Epithelial cell of prostate (primary cell): ENCODE data around the gene ATG4D.
"Not testable (repeated sequence)": the region's sequence is repeated elsewhere in the genome, so short reads cannot be mapped to it uniquely, and the experiment has no call there.

Source experiments
- DNase-seq: peaks from one replicate; pipeline ENCODE4 v3.0.0-alpha.2; 2011; ENCODE audit warnings: low read depth, low spot score
- H3K27ac ChIP-seq: fragments of 450-650 bp; 2 replicates; pipeline ENCODE4 v1.5.1; 2017; ENCODE audit warnings: mild to moderate bottlenecking

Gene ATG4D

DNA sequence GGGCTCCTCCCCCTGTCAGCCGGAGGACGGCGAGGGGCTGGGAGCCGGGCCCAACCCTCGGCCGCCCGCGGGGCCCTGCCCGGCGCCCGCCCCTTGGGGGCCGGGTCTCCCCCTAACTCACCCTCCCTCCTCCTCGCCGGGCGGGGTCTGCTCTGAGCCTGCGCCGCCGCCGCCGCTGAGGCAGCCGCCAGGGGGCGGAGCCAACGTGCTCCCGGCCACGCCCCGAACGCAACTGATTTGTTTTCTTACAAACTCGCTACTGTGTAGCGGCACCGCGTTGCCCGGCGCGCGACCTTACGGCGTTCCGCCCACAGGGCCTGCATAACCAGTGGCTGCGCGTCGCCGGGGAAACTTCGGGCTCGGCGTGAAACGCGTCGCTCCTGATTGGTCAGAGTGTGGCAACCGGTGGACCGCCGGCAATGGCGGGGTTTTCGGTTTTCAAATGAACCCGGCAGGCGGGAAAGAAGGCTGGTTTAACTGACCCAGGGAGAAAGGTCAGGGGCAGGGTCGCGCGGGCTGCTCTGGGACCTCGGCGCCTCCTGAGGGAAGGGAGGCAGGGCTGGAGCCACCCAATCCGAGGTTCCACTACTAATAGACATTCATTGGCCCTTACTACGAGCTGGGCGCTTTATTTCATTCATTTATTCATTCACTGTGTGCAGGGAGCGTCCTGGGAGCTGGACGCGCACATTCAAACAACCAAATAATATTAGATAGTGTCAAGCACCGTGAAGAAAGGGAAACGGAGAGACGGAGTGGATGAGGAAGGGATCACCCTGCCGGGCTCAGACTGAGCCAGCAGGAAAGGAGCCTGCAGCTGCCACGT is 25.3 kb downstream of the ATG4D start, which contains the start of gene CDKN2D:
Gene CDKN2D (minus strand): TSS at position 154 of the 826 bp plus-strand sequence. CDS start 326 bp downstream, outside the sequence.
- peak within 1 kb of the TSS; percentile 40 for H3K27ac ChIP-seq
- DNase-seq = peak; percentile 96

DNA sequence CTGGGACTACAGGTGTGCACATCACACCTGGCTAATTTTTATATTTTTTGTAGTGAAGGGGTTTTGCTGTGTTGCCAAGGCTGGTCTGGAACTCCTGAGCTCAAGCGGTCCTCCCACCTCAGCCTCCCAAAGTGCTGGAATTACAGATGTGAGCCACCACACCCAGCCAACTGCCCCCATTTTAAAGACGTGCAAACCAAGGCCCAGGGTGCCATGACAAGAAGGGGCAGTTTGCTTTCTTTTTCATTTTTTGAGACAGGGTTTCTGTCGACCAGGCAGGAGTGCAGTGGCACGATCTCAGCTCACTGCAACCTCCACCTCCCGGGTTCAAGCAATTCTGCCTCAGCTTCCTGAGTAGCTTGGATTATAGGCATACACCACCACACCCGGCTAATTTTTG is 30.1 kb downstream of the ATG4D start:
- not testable (repeated sequence) for DNase-seq, H3K27ac ChIP-seq

DNA sequence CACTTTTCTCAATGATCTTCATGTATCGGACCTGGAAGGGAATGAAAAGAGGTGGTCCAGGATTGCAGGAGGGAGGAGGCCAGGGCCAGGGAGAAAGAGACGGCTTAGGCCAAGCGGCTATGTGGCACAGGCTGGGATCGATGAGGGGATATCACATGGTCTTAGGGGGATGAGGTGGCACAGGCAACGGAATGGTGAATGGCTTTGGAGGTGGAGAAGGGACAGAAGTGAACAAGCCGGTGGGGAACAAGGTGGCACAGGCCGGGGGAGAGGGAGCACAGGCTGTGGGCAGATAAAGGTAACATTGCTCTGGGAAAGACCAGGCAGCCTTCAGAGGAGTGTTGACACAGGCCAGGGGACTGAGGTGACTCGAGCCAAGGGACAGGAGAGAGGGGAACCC is 30.8 kb downstream of the ATG4D start:
- H3K27ac ChIP-seq = no peak overlapping the region
- DNase-seq = no peak

DNA sequence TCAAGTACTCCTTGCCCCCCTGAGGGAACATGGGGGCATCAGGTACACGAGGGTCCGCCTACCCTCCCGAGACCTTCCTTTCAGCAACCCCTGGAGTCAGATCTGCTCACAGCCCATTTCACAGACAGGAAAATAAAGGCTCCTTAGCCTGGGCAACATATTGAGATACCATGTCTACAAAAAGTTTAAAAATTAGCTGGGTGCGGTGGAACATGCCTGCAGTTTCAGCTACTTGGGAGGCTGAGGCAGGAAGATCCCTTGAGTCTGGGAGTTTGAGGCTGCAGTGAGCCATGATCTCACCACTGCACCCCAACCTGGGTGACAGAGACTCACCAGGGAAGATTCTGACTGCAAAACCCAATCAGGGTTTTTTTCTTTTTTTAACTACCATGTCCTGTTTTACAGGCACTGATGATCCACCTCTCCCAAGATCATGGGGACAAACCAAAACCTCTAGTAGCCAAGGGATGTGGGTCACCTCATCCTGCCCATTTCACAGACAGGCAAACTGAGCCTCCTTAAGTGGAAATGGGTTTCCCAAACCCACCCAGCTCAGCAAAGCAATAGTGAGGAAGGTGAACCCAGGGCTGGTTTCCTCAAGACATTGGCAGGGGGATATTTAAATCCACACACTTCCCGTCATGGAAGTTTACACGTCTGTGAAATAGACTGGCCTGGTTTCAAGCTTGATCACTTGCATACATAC is 31.5 kb downstream of the ATG4D start:
- DNase-seq = no peak
- no peak overlapping the region for H3K27ac ChIP-seq

DNA sequence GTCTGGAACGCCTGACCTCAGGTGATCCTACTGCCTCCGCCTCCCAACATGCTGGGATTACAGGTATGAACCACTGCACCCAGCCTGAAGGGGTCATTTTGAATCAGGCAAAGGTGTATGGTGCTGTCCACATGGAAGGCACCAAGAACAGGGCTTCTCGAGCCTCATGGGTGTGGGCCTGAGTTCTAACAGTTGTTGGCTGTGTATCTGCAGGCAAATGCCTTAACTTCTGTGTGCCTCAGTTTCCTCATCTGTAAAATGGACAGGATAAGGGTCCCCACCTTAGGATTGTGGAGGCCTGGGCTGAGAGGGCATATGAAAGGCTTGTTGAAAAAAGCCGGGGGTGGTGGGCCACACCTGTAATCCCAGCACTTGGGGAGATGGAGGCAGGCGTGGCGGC is 34.2 kb downstream of the ATG4D start:
- H3K27ac ChIP-seq = no peak overlapping the region
- no peak for DNase-seq

DNA sequence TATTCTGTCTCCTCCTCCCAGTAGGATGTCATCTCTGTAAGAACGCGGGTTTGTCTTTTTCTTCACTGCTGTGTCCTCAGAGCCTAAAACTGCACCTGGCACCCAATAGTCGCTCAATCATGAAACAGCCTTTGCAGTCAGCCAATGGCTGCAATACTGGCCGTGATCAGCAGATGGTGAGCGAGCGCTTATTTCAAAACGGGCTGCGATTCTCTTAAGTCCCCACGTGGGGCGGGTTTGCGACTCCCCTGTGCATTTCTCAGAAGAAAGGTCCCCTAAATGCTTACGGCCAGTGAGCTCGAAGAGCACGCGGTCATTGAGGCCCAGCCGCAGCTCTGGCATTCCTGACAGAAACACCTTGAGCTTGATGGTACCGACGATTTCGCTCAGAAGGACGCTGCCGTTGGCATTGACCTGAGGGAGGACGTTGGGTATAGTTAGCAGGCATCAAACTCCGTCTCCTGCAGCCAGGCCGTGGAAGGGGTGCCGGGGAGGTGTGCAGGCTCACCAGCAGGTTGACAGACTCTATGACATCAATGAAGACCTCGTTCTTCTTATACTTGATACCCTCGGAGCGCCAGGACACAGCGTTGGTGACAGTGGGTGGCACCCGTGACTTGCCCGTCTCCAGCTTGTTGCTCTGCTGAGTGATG is 37.4 kb downstream of the ATG4D start:
- H3K27ac ChIP-seq = no peak overlapping the region
- DNase-seq = peak; percentile 34

DNA sequence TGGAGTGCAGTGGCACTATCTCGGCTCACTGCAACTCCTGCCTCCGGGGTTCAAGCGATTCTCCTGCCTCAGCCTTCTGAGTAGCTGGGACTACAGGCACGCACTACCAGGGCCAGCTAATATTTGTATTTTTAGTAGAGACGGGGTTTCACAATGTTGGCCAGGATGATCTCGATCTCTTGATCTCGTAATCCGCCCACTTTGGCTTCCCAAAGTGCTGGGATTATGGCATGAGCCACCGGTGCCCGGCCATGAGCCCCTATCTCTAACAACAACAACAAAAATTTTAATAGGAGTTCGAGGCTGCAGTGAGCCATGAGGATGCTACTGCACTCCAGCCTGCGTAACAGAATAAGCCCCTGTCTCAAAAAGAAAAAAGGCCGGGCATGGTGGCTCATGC is 38.4 kb downstream of the ATG4D start:
- H3K27ac ChIP-seq = no peak overlapping the region
- DNase-seq = no peak

DNA sequence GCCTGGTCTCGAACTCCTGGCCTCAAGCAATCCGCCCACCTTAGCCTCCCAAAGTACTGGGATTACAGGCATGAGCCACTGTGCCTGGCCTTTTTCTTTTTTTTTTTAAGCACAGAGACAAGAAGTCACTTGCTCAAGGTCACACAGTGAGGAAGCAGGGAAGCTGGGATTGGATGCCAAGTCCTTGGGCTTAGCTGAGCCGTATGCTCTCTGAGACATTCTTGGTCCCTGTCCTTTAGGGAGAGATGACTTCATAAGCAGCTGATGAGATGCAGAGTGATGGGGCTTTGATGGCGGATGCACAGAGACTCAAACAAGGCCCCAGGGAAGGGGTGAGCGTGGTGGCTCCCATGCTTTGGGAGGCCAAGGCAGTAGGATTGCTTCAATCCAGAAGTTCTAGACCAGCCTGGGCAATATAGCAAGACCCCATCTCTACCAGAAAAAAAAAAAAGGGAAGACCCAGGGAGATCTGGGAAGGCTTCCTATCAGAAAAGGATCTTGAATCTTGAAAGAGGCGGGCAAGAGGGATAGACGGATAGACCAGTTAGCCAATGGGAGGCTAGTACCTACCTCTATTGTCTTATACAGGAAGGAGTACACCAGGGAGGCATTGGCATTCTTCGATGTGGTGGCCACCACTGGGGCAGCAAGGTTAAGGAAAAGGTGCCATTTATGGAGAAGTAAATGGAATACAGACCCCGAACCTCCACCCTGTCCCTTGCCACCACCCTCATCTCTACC is 39.5 kb downstream of the ATG4D start:
- no peak overlapping the region for H3K27ac ChIP-seq
- no peak for DNase-seq

DNA sequence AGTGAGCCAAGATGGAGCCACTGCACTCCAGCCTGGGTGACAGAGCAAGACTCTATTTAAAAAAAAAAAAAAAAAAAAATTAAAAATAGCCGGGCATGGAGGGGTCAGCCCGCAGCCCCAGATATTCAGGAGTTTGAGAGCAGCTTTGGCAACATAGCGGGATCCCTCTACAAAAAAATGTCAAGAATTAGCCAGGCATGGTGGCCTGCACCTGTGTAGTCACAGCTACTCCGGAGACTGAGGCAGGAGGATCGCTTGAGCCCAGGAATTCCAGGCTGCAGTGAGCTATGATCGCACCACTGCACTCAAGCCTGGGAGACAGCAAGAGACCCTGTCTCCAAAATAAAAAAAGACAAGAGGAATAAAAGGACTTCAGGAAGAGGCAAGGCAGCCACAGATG is 42.7 kb downstream of the ATG4D start:
- no peak for DNase-seq
- peak overlapping the region; percentile 67 for H3K27ac ChIP-seq

DNA sequence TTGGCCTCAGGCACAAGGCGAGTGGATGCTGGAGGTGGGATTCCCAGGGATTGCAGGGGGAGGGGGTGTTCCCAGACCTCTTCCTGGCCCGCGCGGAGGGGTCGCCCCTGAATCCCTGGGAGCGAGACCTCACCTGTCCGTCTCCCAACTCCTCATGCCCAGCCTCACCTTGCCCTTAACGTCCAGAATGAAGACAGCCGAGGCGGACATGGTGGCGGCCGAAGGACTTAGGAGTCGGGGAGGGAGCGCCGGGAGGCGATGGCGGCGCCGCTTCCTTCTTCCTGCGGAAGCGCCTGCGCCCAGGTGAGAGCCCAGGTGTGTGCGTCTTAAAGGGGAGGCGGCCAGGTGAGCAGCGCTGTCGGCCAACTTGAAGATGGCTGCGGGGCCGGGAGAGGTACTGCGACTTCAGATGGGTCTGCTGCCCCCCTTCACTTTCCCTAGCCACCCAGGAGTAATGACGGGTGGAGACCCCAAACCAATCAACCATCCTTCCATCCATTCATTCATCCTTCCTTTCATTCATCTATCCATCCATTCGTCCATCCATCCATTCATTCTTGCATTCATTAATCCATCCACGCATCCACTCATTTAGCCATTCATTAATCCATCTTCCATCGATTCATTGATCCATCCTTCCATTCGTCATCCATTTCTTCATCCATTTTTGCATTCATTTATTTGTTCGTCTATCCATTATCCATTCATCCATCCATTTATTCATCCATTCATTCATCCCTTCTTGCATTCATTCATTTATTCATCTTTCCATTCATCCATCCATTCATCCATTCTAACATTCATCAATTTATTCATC is 43.5 kb downstream of the ATG4D start, which contains the start of gene AP1M2:
Gene AP1M2 (minus strand): TSS at position 291 of the 817 bp plus-strand sequence. CDS start 81 bp downstream, at position 210.
- no peak for DNase-seq
- peak within 1 kb of the TSS; percentile 67 for H3K27ac ChIP-seq

DNA sequence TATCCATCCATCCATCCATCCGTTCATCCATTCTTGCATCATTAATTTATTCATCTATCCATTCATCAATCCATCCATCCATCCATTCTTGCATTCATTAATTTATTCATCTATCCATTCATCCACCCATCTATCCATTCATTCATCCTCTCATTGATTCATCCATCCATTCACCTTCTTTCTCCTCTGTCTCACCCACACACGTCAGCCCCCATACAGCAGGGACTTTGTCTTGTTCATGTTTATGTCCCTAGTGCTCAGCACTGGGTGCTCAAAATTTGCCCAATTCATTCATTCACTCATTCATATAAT is 44.1 kb downstream of the ATG4D start:
- no peak overlapping the region for H3K27ac ChIP-seq
- no peak for DNase-seq

DNA sequence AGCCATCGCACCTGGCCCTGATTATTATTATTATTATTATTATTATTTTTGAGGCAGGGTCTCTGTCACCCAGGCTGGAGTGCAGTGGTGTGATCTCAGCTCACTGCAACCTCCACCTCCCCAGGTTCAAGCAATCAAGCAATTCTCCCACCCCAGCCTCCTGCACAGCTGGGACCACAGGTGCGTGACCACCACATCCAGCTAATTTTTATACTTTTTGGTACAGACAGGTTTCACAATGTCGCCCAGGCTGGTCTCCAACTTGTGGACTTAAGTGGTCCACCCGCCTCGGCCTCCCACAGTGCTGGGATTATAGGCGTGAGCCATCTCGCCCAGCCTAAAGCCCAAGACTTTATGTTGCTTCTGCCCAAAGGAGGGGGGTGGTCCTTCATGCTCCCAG is 49.4 kb downstream of the ATG4D start:
- no peak overlapping the region for H3K27ac ChIP-seq
- DNase-seq = no peak

DNA sequence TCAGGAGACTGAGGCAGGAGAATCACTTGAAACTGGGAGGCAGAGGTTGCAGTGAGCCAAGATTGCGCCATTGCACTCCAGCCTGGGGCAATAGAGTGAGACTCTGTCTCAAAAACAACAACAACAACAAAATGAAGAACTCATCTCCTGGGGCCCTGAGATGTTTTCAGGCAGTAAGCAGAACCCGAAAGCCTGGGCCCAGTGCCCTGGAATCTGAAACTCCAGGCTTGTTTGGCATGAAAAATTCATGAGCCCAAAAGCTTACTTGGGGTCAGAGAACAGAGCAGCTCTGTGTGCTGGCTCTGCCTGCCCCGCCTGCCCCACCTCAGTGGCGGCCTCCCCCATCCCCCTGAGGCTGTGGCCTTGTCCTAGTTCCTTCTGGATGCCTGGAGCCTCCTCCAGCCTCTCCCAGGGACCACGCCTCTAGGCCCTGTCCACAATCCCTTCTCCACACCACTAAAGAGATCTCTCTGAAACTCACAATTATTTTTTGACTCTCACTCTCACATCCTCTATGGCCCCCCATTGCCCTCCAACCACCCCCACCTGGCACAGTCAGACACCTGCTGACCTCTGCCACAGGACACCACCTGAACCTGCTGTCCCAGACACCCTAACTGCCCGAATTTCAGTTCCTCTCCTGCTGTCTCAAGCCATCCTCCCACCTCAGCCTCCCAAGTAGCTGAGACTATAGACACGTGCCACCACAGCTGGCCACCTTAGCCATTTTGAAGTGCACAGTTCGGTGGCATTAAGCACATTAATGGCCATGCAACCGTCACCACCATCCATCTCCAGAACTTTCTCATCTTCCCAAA is 50.3 kb downstream of the ATG4D start:
- no peak for DNase-seq
- no peak overlapping the region for H3K27ac ChIP-seq

DNA sequence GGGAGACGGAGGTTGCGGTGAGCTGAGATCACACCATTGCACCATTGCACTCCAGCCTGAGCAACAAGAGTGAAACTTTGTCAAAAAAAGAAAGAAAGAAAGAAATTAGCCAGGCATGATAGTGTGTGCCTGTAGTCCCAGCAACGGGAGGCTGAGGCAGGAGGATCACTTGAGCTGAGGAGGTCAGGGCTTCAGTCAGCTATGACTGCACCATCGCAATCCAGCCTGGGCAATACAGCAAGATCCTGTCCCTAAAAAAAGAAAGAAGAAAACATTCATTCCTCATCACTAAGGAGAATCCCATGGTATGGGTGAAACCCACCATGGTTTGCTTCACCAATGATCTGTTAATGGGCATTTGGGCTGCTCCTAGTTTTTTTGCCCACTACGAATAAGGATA is 56.4 kb downstream of the ATG4D start:
- DNase-seq = no peak
- no peak overlapping the region for H3K27ac ChIP-seq

DNA sequence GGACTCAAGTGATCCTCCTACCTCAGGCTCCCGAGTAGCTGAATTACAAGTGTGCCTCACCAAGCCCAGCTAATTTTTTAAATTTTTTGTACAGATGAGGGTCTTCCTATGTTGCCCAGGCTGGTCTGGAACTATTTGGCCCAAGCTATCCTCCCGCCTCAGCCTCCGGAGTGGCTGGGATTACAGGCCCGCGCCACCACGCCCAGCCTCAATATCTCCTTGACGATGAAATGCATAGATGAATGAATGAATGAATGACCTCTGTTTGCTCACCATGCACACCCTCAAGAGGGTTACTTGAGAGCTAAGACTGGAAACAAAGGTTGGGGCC is 58.3 kb downstream of the ATG4D start:
- H3K27ac ChIP-seq = no peak overlapping the region
- DNase-seq = no peak

DNA sequence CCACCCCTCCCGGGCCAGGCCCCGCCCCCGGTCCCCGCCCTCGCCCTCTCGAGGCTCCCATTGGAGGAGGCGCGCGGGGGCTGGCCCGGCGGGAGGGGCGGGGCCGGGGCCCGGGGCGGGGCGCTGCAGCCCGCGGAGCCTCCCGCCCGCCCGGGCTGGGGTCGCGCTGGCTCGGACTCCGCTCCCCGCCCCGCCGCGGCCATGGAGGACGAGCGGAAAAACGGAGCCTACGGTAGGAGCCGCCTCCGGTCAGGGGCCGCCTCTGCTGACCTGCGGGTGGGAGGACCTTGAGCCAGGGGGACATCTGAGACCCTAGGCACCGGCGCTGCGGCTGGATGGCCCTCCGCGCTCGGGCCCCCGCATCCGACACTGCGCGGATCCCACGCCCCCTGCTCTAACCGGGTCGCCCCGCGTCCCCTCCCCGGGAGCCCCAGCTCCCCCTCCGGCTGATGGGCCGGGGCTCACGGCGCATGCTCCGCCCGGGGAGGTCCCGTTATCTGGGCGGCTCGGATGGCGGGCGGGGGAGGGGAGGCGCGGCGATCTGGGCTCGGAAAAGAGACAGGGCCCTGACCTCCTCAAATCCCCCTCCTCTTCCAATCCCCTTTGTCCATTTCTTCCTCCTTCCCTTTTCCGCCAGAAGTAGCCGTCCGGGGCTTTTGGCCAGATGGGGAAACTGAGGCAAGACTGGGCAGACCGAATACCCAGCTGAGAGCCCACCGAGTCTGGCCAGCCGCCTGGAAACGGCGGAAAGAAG is 58.8 kb downstream of the ATG4D start:
- H3K27ac ChIP-seq = no peak overlapping the region
- DNase-seq = no peak
